ENCODE data around the gene LDLRAD4.

The LDLRAD4 gene

GRCh38 chr18:13522861-13523660, 304.5 kb downstream of the LDLRAD4 start:
- no peak for DNase-seq

GRCh38 chr18:13524054-13524453, 305.5 kb downstream of the LDLRAD4 start:
- DNase-seq, result no peak

GRCh38 chr18:13524811-13525210, 306.3 kb downstream of the LDLRAD4 start:
- DNase-seq, result no peak

GRCh38 chr18:13525381-13526029, 306.9 kb downstream of the LDLRAD4 start:
- no peak for DNase-seq

- DNase-seq, result no peak
Measured at GRCh38 chr18:13526519-13526918, 308.0 kb downstream of the LDLRAD4 start.

GRCh38 chr18:13527256-13527655, 308.7 kb downstream of the LDLRAD4 start:
- no peak for DNase-seq

- no peak for DNase-seq
Measured at GRCh38 chr18:13527730-13528129, 309.2 kb downstream of the LDLRAD4 start.

- DNase-seq, result no peak
Measured at GRCh38 chr18:13528739-13529392, 310.3 kb downstream of the LDLRAD4 start.

- no peak for DNase-seq
Measured at GRCh38 chr18:13530033-13530878, 311.7 kb downstream of the LDLRAD4 start.

- peak in 1 of 5 donors; percentile 26 for DNase-seq
Measured at GRCh38 chr18:13530879-13531387, 312.4 kb downstream of the LDLRAD4 start.

GRCh38 chr18:13531681-13532325, 313.2 kb downstream of the LDLRAD4 start:
- DNase-seq, result no peak

GRCh38 chr18:13532406-13533075, 314.0 kb downstream of the LDLRAD4 start:
- no peak for DNase-seq

- no peak for DNase-seq
Measured at GRCh38 chr18:13534631-13535030, 316.1 kb downstream of the LDLRAD4 start.

- no peak for DNase-seq
Measured at GRCh38 chr18:13536578-13536977, 318.0 kb downstream of the LDLRAD4 start.

GRCh38 chr18:13537022-13537780, 318.6 kb downstream of the LDLRAD4 start:
- no peak for DNase-seq

- DNase-seq, result no peak
Measured at GRCh38 chr18:13538630-13539029, 320.1 kb downstream of the LDLRAD4 start.

- DNase-seq, result peak in 1 of 5 donors; percentile 12
Measured at GRCh38 chr18:13539050-13539449, 320.5 kb downstream of the LDLRAD4 start.

GRCh38 chr18:13539843-13540476, 321.4 kb downstream of the LDLRAD4 start:
- DNase-seq, result no peak

- no peak for DNase-seq
Measured at GRCh38 chr18:13540477-13541182, 322.1 kb downstream of the LDLRAD4 start.
